DND-41 (cell line): ENCODE data around the gene TULP4.

Experiments used
- EZH2 ChIP-seq: IDR thresholded peaks from 3 replicates; pipeline ENCODE4 v1.6.1; 2012; ENCODE audit warnings: borderline replicate concordance, low read depth, mild to moderate bottlenecking, moderate library complexity, low read length, inconsistent platforms; ENCODE audit not compliant: severe bottlenecking
- TF ChIP-seq, protein P1 (sequence below): IDR thresholded peaks from 2 replicates; pipeline ENCODE4 v1.5.1; 2012; ENCODE audit warnings: borderline replicate concordance, low read length, moderate library complexity, mild to moderate bottlenecking; ENCODE audit not compliant: poor library complexity, severe bottlenecking; ENCODE audit errors: extremely low read depth

DNA sequence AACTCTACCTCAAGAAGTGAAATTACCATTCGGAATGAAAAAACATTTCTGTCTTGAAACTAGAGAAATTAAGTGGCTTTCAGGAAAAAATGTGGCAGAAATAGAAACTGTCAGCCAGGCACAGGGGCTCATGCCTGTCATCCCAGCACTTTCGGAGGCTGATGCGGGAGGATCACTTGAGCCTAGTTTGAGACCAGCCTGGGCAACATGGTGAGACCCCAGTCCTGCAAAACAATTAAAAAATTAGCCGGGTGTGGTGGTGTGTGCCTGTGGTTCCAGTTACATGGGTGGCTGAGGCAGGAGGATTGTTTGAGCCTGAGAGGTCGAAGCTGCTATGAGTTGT is 240.5 kb downstream of the TULP4 start:
- TF ChIP-seq EZH2, result no peak
- TF ChIP-seq, protein P1, sequence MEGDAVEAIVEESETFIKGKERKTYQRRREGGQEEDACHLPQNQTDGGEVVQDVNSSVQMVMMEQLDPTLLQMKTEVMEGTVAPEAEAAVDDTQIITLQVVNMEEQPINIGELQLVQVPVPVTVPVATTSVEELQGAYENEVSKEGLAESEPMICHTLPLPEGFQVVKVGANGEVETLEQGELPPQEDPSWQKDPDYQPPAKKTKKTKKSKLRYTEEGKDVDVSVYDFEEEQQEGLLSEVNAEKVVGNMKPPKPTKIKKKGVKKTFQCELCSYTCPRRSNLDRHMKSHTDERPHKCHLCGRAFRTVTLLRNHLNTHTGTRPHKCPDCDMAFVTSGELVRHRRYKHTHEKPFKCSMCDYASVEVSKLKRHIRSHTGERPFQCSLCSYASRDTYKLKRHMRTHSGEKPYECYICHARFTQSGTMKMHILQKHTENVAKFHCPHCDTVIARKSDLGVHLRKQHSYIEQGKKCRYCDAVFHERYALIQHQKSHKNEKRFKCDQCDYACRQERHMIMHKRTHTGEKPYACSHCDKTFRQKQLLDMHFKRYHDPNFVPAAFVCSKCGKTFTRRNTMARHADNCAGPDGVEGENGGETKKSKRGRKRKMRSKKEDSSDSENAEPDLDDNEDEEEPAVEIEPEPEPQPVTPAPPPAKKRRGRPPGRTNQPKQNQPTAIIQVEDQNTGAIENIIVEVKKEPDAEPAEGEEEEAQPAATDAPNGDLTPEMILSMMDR, result no peak
